ENCODE measurements around the gene ZNF423. TPM values are rescaled to one million over a fixed set of nuclear protein-coding genes. Genes with fewer than 3 reads are reported as not detected.

The ZNF423 gene
- total RNA-seq, 1 experiment from 2014 or later, result 0.49 TPM

- BruUV-seq (replicated peaks), result no TSS peak
- ChIA-PET CTCF (interaction anchor here (0.7 kb wide), 1 partner anchor 61 kb away, joined by 3 read pairs; no protein-coding TSS in a partner anchor), POLR2A (no interaction called here)
- in situ Hi-C loops (cut with HindIII; ENCODE audit: low pct_unique_long_range_greater_than_20kb, low sequenced_read_pairs), result no loop called here
- H3K4me3 ChIP-seq (ENCODE audit: low read depth in 2 of 2, low read length in 2 of 2), result no peak overlapping the region
- TF ChIP-seq TCF7L2 (IDR thresholded peaks at IDR 0.05; ENCODE audit: low read depth, low read length), result no peak
- TF ChIP-seq REST (IDR thresholded peaks at IDR 0.05; ENCODE audit: insufficient read depth in 1 of 2, low read depth in 2 of 2, low read length in 1 of 2), result no peak
- no peak for TF ChIP-seq CTCF (IDR thresholded peaks at IDR 0.05)
- no peak for TF ChIP-seq SIN3A (IDR thresholded peaks at IDR 0.05; ENCODE audit: borderline replicate concordance, insufficient read depth, low read depth, low read length)
- TF ChIP-seq POLR2AphosphoS5 (IDR thresholded peaks at IDR 0.05; ENCODE audit: low read depth, low read length), result no peak
- no peaks in the 10 kb centered on the region for H3K9me3 ChIP-seq (ENCODE audit: control insufficient read depth, insufficient read depth, low read depth, low read length)
- H3K4me1 ChIP-seq (ENCODE audit: control insufficient read depth, insufficient read depth, low read length), result no peaks in the 10 kb centered on the region
- ATAC-seq (no peak), DNase-seq (ENCODE audit: low read depth, low spot score) (no peak)
- no peaks in the 10 kb centered on the region for H3K36me3 ChIP-seq (ENCODE audit: control insufficient read depth, insufficient read depth, low read length)
- no peak overlapping the region for H3K27ac ChIP-seq (ENCODE audit: low read length)
- intact Hi-C loops (cut with micrococcal nuclease; ENCODE audit: unreplicated experiment), result no loop called here
- H3K27me3 ChIP-seq (ENCODE audit: control insufficient read depth, insufficient read depth, low read length), result no peaks in the 10 kb centered on the region; the same call in 1 of the 2 replicates
Measured at GRCh38 chr16:49581630-49582298, 274.1 kb downstream of the ZNF423 start.

GRCh38 chr16:49580751-49581303 is 275.1 kb downstream of the ZNF423 start:
- TF ChIP-seq POLR2AphosphoS5 (IDR thresholded peaks at IDR 0.05; ENCODE audit: low read depth, low read length), result no peak
- no peak for TF ChIP-seq TCF7L2 (IDR thresholded peaks at IDR 0.05; ENCODE audit: low read depth, low read length)
- ChIA-PET POLR2A (no interaction called here), CTCF (interaction anchor here (0.7 kb wide), 1 partner anchor 61 kb away, joined by 3 read pairs; no protein-coding TSS in a partner anchor)
- H3K27me3 ChIP-seq (ENCODE audit: control insufficient read depth, insufficient read depth, low read length), result no peaks in the 10 kb centered on the region; the same call in 1 of the 2 replicates
- no peaks in the 10 kb centered on the region for H3K9me3 ChIP-seq (ENCODE audit: control insufficient read depth, insufficient read depth, low read depth, low read length)
- no peak overlapping the region for H3K27ac ChIP-seq (ENCODE audit: low read length)
- no peak for ATAC-seq
- H3K4me3 ChIP-seq (ENCODE audit: low read depth in 2 of 2, low read length in 2 of 2), result no peak overlapping the region
- in situ Hi-C loops (cut with HindIII; ENCODE audit: low pct_unique_long_range_greater_than_20kb, low sequenced_read_pairs) (no loop called here), intact Hi-C loops (cut with micrococcal nuclease; ENCODE audit: unreplicated experiment) (no loop called here)
- no peaks in the 10 kb centered on the region for H3K36me3 ChIP-seq (ENCODE audit: control insufficient read depth, insufficient read depth, low read length)
- no peaks in the 10 kb centered on the region for H3K4me1 ChIP-seq (ENCODE audit: control insufficient read depth, insufficient read depth, low read length)
- no TSS peak for BruUV-seq (replicated peaks)
- no peak for DNase-seq (ENCODE audit: low read depth, low spot score)
